ENCODE results near the gene HNRNPUL2.
A peak's percentile ranks its signal among the peaks of the same experiment; 100 is the strongest.

HNRNPUL2 gene

DNA sequence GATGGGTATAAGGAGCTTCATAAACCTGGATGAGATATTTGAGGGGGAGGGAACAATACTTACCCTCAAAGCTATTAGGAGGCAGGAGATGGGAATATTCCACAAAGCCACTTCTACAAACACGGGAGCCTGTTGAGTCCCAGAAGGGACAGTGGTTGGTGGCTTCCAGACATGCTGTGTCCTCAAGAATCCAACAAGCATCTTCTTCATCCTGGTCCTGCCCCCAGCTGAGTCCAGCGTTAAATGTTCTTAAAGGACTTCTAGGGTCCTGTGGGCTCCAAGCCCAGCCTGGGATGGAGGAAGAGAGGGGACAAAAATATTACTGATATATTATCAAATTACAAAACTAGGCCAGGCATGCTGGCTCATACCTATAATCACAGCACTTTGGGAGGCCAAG lies 59.8 kb downstream of the HNRNPUL2 start:
- TF ChIP-seq, protein P1, sequence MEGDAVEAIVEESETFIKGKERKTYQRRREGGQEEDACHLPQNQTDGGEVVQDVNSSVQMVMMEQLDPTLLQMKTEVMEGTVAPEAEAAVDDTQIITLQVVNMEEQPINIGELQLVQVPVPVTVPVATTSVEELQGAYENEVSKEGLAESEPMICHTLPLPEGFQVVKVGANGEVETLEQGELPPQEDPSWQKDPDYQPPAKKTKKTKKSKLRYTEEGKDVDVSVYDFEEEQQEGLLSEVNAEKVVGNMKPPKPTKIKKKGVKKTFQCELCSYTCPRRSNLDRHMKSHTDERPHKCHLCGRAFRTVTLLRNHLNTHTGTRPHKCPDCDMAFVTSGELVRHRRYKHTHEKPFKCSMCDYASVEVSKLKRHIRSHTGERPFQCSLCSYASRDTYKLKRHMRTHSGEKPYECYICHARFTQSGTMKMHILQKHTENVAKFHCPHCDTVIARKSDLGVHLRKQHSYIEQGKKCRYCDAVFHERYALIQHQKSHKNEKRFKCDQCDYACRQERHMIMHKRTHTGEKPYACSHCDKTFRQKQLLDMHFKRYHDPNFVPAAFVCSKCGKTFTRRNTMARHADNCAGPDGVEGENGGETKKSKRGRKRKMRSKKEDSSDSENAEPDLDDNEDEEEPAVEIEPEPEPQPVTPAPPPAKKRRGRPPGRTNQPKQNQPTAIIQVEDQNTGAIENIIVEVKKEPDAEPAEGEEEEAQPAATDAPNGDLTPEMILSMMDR (IDR thresholded peaks at IDR 0.05; ENCODE audit: borderline replicate concordance, control extremely low read depth, extremely low read depth, insufficient read depth, missing control alignments): no peak
- in situ Hi-C loops (cut with MboI; ENCODE audit: low sequenced_read_pairs, unreplicated experiment): no loop called here
- DNase-seq (ENCODE audit: low spot score): no peak

DNA sequence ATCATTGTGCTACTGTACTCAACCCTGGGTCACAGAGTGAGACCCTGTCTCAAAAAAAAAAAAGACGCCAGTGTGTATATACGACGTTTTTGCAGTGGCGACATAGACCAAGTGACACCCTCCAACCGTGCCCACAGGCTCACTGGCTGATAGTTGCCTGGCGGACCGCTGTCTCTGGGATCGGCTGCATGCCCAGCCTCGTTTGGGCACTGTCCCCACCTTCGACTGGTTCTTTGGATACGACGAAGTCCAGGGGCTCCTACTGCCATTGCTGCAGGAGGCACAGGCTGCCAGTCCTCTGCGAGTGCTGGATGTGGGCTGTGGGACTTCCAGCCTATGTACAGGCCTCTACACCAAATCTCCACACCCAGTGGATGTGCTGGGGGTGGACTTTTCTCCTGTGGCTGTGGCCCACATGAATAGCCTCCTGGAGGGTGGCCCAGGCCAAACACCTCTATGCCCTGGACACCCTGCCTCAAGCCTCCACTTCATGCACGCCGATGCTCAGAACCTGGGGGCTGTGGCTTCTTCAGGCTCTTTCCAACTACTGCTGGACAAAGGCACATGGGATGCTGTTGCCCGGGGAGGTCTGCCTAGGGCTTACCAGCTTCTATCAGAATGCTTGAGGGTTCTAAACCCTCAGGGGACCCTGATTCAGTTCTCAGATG lies 60.9 kb downstream of the HNRNPUL2 start:
- in situ Hi-C loops (cut with MboI; ENCODE audit: low sequenced_read_pairs, unreplicated experiment): no loop called here
- TF ChIP-seq, protein P1 (IDR thresholded peaks at IDR 0.05; ENCODE audit: borderline replicate concordance, control extremely low read depth, extremely low read depth, insufficient read depth, missing control alignments): no peak
- DNase-seq (ENCODE audit: low spot score): no peak

DNA sequence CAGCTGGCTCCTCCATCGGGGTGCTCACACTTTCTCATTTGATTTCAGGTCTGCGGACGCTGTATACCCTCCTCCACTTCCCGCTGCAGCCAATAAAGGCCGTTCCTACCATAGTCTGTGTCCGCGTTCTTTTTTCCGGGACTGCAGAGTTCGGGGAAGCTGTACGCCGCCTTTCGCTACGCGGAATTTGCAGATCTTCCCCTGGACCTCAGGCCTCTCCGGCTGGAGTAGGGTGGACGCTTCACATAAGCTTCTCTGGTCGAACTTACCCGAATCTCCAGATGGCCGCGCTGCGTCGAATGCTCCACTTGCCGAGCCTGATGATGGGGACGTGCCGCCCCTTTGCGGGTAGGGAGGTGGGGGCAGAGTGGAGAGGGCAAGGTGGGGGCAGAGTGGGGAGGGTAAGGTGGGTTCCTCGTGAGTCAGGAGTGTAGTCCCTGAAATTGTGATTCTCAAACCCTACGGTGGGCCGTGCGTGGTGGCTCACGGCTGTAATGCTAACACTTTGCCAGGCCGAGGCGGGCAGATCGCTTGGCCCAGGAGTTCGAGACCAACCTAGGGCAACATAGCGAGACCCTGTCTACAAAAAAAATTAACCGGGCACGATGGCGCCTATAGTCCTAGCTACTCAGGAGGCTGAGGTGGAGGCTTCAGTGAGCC lies 61.5 kb downstream of the HNRNPUL2 start:
- DNase-seq (ENCODE audit: low spot score): peak; percentile 62
- in situ Hi-C loops (cut with MboI; ENCODE audit: low sequenced_read_pairs, unreplicated experiment): no loop called here
- TF ChIP-seq, protein P1 (IDR thresholded peaks at IDR 0.05; ENCODE audit: borderline replicate concordance, control extremely low read depth, extremely low read depth, insufficient read depth, missing control alignments): no peak

DNA sequence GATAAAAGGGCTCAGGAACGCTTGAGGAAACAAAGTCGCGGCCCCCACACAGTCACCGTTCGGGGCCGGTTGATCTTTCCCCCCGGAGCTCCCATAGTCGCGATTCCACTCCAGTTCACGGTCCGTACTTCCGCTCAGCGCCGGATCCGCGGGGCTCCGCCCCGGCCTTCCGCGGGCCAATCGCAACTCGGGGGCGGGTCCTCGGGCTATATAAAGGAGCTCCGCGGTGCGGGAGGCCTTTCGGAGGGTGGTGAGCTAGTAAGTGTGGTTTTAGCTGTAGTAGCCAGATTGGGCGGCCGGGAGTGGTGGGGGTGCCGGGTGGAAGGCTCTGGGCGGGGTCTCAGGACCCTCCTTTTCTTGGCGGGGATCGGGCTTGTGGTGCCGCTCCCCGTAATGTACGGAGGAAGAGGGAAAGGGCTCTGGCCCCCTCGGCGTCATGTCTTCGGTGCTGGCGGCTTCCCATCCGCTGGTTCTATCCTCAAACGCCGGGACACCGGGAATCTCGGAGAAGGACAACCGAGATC lies 62.1 kb downstream of the HNRNPUL2 start, which contains the start of the genes C11orf98 and CSKMT:
C11orf98 (minus strand) TSS at position 136 of the 524 bp plus-strand sequence; CDS start at position 95, 41 bp downstream.
CSKMT (plus strand) TSS at position 238 of the 524 bp plus-strand sequence. CDS start 568 bp downstream, outside the sequence.
- in situ Hi-C loops (cut with MboI; ENCODE audit: low sequenced_read_pairs, unreplicated experiment): no loop called here
- peak; percentile 96 for DNase-seq (ENCODE audit: low spot score)
- TF ChIP-seq, protein P1 (IDR thresholded peaks at IDR 0.05; ENCODE audit: borderline replicate concordance, control extremely low read depth, extremely low read depth, insufficient read depth, missing control alignments): no peak

DNA sequence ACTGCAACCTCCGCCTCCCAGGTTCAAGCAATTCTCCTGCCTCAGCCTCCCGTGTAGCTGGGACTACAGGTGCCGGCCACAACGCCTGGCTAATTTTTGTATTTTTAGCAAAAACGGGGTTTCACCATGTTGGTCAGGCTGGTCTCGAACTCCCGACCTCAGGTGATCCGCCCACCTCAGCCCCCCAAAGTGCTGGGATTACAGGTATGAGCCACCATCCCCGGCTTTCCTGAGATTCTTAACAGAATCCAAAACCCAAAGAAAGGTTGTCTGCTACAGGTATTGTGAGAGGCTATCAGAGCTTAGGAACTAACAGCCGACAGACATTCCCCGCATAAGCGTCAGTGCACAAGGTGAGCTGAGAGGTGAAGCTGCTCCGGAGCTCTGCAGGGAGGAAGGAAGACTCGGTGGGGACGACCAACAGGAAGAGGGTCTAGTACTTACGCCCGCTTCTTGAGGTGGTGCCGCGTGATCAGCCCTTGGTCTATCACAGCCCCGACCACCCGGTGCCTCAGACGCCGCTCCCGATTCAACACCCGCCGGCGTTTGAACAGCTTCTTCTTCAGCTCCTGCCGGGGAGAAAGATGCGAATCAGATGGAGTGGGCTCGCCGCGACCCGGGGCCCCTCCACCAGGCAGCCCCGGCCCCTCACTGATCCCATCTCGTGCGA lies 62.7 kb downstream of the HNRNPUL2 start:
- in situ Hi-C loops (cut with MboI; ENCODE audit: low sequenced_read_pairs, unreplicated experiment): no loop called here
- DNase-seq (ENCODE audit: low spot score): peak; percentile 74
- TF ChIP-seq, protein P1 (IDR thresholded peaks at IDR 0.05; ENCODE audit: borderline replicate concordance, control extremely low read depth, extremely low read depth, insufficient read depth, missing control alignments): no peak

All from GM13976 (cell line).